Mesenchymal stem cell (in vitro differentiated cells and primary cell): Measurements from ENCODE around the gene PYGO1.
"Not testable (repeated sequence)": the region's sequence is repeated elsewhere in the genome, so short reads cannot be mapped to it uniquely, and the experiment has no call there.

ENCODE experiments used
- DNase-seq: peaks from one replicate; pipeline ENCODE4 v3.0.0-alpha.2; 2013
- H2AFZ ChIP-seq: one replicate; pipeline ENCODE4 v1.6.1; 2013; ENCODE audit warnings: low read depth, mild to moderate bottlenecking, control low read depth, inconsistent platforms, low read length, moderate library complexity
- H2AK5ac ChIP-seq: 2 replicates; pipeline ENCODE4 v1.6.1; 2013; ENCODE audit warnings: low read length, moderate library complexity, mild to moderate bottlenecking, inconsistent platforms; ENCODE audit not compliant: severe bottlenecking
- H2BK120ac ChIP-seq: one replicate; pipeline ENCODE4 v1.6.1; 2013; ENCODE audit warnings: low read depth, mild to moderate bottlenecking, inconsistent platforms, low read length, moderate library complexity
- H2BK12ac ChIP-seq, 2 experiments: one replicate each; pipeline ENCODE4 v1.6.1; 2013; ENCODE audit warnings: inconsistent platforms in 2 of 2, low read length in 2 of 2, mild to moderate bottlenecking in 2 of 2, moderate library complexity in 2 of 2, control low read depth in 1 of 2
- H2BK15ac ChIP-seq: one replicate; pipeline ENCODE4 v1.6.1; 2013; ENCODE audit warnings: mild to moderate bottlenecking, low read depth, inconsistent platforms; ENCODE audit not compliant: poor library complexity, severe bottlenecking
- H2BK5ac ChIP-seq: 2 replicates; pipeline ENCODE4 v1.6.1; 2013; ENCODE audit warnings: low read depth, mild to moderate bottlenecking, low read length, control low read depth, inconsistent platforms; ENCODE audit not compliant: poor library complexity, severe bottlenecking
- H3K14ac ChIP-seq, 2 experiments: one replicate each; pipeline ENCODE4 v1.6.1; 2013; ENCODE audit warnings: inconsistent platforms in 2 of 2, low read length in 2 of 2, control low read depth in 1 of 2, mild to moderate bottlenecking in 1 of 2, moderate library complexity in 1 of 2
- H3K18ac ChIP-seq, 2 experiments: one replicate each; pipeline ENCODE4 v1.6.1; 2013; ENCODE audit warnings: inconsistent platforms in 2 of 2, low read length in 2 of 2, control low read depth in 1 of 2, low read depth in 1 of 2, mild to moderate bottlenecking in 1 of 2
- H3K23ac ChIP-seq, 2 experiments: one replicate each; pipeline ENCODE4 v1.6.1; 2013; ENCODE audit warnings: inconsistent platforms in 2 of 2, low read length in 2 of 2, mild to moderate bottlenecking in 2 of 2, moderate library complexity in 2 of 2, control low read depth in 1 of 2
- H3K27ac ChIP-seq: 2 replicates; pipeline ENCODE4 v1.5.1; 2013; ENCODE audit warnings: mild to moderate bottlenecking, moderate library complexity, low read length, control low read depth, inconsistent platforms; ENCODE audit not compliant: poor library complexity, severe bottlenecking
- H3K27me3 ChIP-seq, 2 experiments: 2 replicates each; pipeline versions ENCODE4 v1.6.1 to v1.7.0; 2013; ENCODE audit warnings: low read length in 2 of 2, mild to moderate bottlenecking in 2 of 2, moderate library complexity in 2 of 2, control low read depth in 1 of 2, inconsistent platforms in 1 of 2; ENCODE audit not compliant: control insufficient read depth in 1 of 2, insufficient read depth in 1 of 2
- H3K36me3 ChIP-seq, 2 experiments: 2 replicates each; pipeline versions ENCODE4 v1.6.1 to v1.7.0; 2013; ENCODE audit warnings: low read length in 2 of 2, control low read depth in 1 of 2, inconsistent platforms in 1 of 2, low read depth in 1 of 2, mild to moderate bottlenecking in 1 of 2; ENCODE audit not compliant: insufficient read depth in 2 of 2, control insufficient read depth in 1 of 2
- H3K4ac ChIP-seq, 2 experiments: one replicate each; pipeline ENCODE4 v1.6.1; 2013; ENCODE audit warnings: inconsistent platforms in 2 of 2, low read length in 2 of 2, mild to moderate bottlenecking in 2 of 2, moderate library complexity in 2 of 2, control low read depth in 1 of 2, low read depth in 1 of 2
- H3K4me1 ChIP-seq: 2 replicates; pipeline ENCODE4 v1.6.1; 2013; ENCODE audit warnings: low read depth, low read length, control low read depth; ENCODE audit not compliant: control insufficient read depth, insufficient read depth
- H3K4me2 ChIP-seq: 2 replicates; pipeline ENCODE4 v1.6.1; 2013; ENCODE audit warnings: low read length, mild to moderate bottlenecking, inconsistent platforms; ENCODE audit not compliant: poor library complexity, severe bottlenecking
- H3K4me3 ChIP-seq, 2 experiments: 2 replicates each; pipeline versions ENCODE4 v1.5.1 to v1.7.0; 2013; ENCODE audit warnings: low read length in 2 of 2, mild to moderate bottlenecking in 2 of 2, control low read depth in 1 of 2, low read depth in 1 of 2; ENCODE audit not compliant: insufficient read depth in 1 of 2
- H3K79me1 ChIP-seq: replicated peaks from 2 replicates; pipeline ENCODE4 v1.6.1; 2013; ENCODE audit warnings: mild to moderate bottlenecking, control low read depth, low read length, inconsistent platforms; ENCODE audit not compliant: poor library complexity, severe bottlenecking
- H3K9ac ChIP-seq: 2 replicates; pipeline ENCODE4 v1.7.0; 2013; ENCODE audit warnings: mild to moderate bottlenecking, low read length, moderate library complexity
- H3K9me3 ChIP-seq: 2 replicates; pipeline ENCODE4 v1.7.0; 2013; ENCODE audit warnings: mild to moderate bottlenecking, low read length; ENCODE audit not compliant: control insufficient read depth
- H4K8ac ChIP-seq: one replicate; pipeline ENCODE4 v1.6.1; 2013; ENCODE audit warnings: inconsistent platforms, mild to moderate bottlenecking, low read length, moderate library complexity
- H4K91ac ChIP-seq: one replicate; pipeline ENCODE4 v1.6.1; 2013; ENCODE audit warnings: mild to moderate bottlenecking, low read length, inconsistent platforms
- WGBS: methylation state at CpG from one replicate; pipeline ENCODE4 v1.1.7; 2013; ENCODE audit warnings: mixed read lengths; 5-methylcytosine and 5-hydroxymethylcytosine counted together

PYGO1 gene

DNA sequence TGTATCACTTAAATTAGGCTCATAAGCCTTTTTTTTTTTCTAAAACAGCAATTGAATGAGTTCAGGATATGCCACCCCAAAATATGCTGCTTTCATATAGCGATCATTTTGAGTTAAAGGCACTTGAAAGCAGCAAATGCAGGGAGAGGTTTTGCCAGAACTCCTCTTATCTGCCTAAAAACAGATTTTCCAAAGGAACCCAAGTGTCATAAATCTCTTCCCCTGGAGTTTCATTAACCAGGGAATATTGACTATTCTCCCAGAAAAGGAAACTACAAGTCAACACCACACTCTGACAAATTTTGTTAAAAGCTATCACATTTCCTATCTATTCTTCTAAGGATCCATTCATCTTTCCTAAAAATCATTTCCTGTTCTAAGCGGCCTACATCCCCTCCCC, 91.4 kb downstream of the PYGO1 start:
- no peak overlapping the region for H3K23ac ChIP-seq
- no peaks in the 10 kb centered on the region for H3K27me3 ChIP-seq
- no peak for DNase-seq
- no peak overlapping the region for H3K18ac ChIP-seq
- WGBS, result 58% methylated on average over 2 of the region's 2 CpGs
- no peak overlapping the region for H2AFZ ChIP-seq
- no peak overlapping the region for H3K4me3 ChIP-seq
- no peak overlapping the region for H2BK15ac ChIP-seq
- peaks cover 3% of the 10 kb centered on the region for H3K4me1 ChIP-seq
- no peak overlapping the region for H2BK5ac ChIP-seq
- H3K79me1 ChIP-seq, result peaks cover 4% of the 10 kb centered on the region
- no peak overlapping the region for H3K14ac ChIP-seq
- no peak overlapping the region for H3K4ac ChIP-seq
- peaks cover 0 to 7% of the 10 kb centered on the region in 2 experiments for H3K36me3 ChIP-seq
- H4K8ac ChIP-seq, result no peak overlapping the region
- H3K9ac ChIP-seq, result no peak overlapping the region
- no peak overlapping the region for H3K27ac ChIP-seq
- H2AK5ac ChIP-seq, result no peak overlapping the region
- no peak overlapping the region for H2BK120ac ChIP-seq
- H2BK12ac ChIP-seq, result no peak overlapping the region
- no peak overlapping the region for H3K4me2 ChIP-seq
- no peaks in the 10 kb centered on the region for H3K9me3 ChIP-seq
- no peak overlapping the region for H4K91ac ChIP-seq

DNA sequence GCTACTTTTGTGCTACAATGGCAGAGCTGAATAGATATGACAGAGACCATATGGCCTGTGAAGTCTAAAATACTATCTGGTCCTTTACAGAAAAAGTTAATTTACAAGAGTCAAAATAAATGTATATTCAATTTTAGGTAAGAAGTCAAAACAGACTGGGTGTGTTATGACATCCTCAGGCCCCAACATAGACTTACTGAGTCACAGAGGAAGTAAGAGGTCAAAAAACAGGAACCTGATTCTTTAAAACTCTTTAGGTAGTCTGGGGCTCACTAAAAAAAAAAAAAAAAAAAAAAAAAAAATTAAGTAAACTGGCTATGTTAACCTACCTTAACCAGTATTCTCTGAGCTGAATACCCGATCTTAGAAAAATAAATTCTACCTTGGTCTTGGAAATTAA, 93.2 kb downstream of the PYGO1 start:
- no peak for DNase-seq
- Histone ChIP-seq H3K9me3 (no peaks in the 10 kb centered on the region), H3K4me3 (no peak overlapping the region), H3K27ac (no peak overlapping the region), H3K27me3 (no peaks in the 10 kb centered on the region), H4K8ac (no peak overlapping the region), H2AFZ (no peak overlapping the region), H4K91ac (no peak overlapping the region), H3K79me1 (peaks cover 4% of the 10 kb centered on the region), H2BK5ac (no peak overlapping the region), H3K9ac (no peak overlapping the region), H3K4me2 (no peak overlapping the region), H3K4me1 (peaks cover 3% of the 10 kb centered on the region), H3K14ac (no peak overlapping the region), H2BK12ac (no peak overlapping the region), H3K4ac (no peak overlapping the region), H3K18ac (no peak overlapping the region), H3K36me3 (peaks cover 0 to 12% of the 10 kb centered on the region in 2 experiments), H3K23ac (no peak overlapping the region), H2BK120ac (no peak overlapping the region), H2BK15ac (no peak overlapping the region), H2AK5ac (no peak overlapping the region)
- WGBS, result 92% methylated on average over 1 of the region's 1 CpG

DNA sequence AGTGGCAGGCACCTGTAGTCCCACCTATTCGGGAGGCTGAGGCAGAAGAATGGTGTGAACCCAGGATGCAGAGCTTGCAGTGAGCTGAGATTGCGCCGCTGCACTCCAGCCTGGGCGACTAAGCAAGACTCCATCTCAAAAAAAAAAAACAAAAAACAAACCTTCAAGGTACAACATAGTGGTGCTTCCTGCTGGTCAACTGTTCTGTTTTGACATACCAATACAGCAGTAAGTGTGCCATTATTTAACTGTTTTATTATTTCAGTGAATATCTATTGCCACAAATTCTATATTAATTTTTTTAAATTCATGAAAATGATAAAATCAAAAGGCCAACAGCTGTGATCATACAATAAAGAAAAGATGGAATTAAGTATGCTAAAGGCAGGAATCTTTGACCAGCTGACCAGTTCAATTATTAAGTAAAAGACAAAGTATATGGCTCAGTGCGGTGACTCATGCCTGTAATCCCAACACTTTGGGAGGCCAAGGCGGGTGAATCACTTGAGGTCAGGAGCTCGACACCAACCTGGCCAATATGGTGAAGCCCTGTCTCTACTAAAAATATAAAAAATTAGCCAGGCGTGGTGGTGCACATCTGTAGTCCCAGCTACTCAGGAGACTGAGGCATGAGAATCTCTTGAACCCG, 99.1 kb downstream of the PYGO1 start:
- not testable (repeated sequence) for H3K9ac ChIP-seq, H3K9me3 ChIP-seq, H3K23ac ChIP-seq, H3K27me3 ChIP-seq, H4K8ac ChIP-seq, H3K4ac ChIP-seq, H2BK12ac ChIP-seq, H3K4me1 ChIP-seq, H2BK15ac ChIP-seq, H2AK5ac ChIP-seq, H4K91ac ChIP-seq, H3K79me1 ChIP-seq, H2BK5ac ChIP-seq, H3K4me2 ChIP-seq, H3K14ac ChIP-seq, H2BK120ac ChIP-seq, H3K4me3 ChIP-seq, H2AFZ ChIP-seq, H3K18ac ChIP-seq
- peaks cover 4 to 36% of the 10 kb centered on the region in 2 experiments for H3K36me3 ChIP-seq
- 49% methylated on average over 9 of the region's 9 CpGs for WGBS
- peak; percentile 75 for DNase-seq
- H3K27ac ChIP-seq, result peak overlapping the region; percentile 73
